ENCODE measurements around the gene TMEM53.

GRCh38 chr1:44603718-44604117 lies 70.6 kb downstream of the TMEM53 start:
- TF ChIP-seq ATF6 (CRISPR knock-in tag; IDR thresholded peaks at IDR 0.05) (no peak), CTCF (IDR thresholded peaks at IDR 0.05) (no peak), ATF2 (CRISPR knock-in tag; IDR thresholded peaks at IDR 0.05; ENCODE audit: borderline replicate concordance, low read depth) (no peak), ATF3 (CRISPR knock-in tag; conservative IDR thresholded peaks at IDR 0.05) (no peak), FOXJ3 (CRISPR knock-in tag; IDR thresholded peaks at IDR 0.05; ENCODE audit: borderline replicate concordance) (no peak), TEAD1 (CRISPR knock-in tag; IDR thresholded peaks at IDR 0.05) (no peak), MAX (CRISPR knock-in tag; IDR thresholded peaks at IDR 0.05) (no peak), ZNF263 (CRISPR knock-in tag; IDR thresholded peaks at IDR 0.05; ENCODE audit: low read depth) (no peak), SMAD4 (CRISPR knock-in tag; IDR thresholded peaks at IDR 0.05) (no peak), USF1 (CRISPR knock-in tag; IDR thresholded peaks at IDR 0.05) (no peak)
